Right renal pelvis (tissue), 4 donors: ENCODE results near the gene LRFN4. TPM values are rescaled to one million over a fixed set of nuclear protein-coding genes. Genes with fewer than 3 reads are reported as not detected.

Source experiments
- DNase-seq, 4 donors: peaks; one replicate each; pipeline ENCODE4 v3.0.0-alpha.2; 2013; ENCODE audit warnings: low read depth in 4 of 4, low spot score in 3 of 4, missing footprints in 1 of 4
- polyA plus RNA-seq, 4 donors: library from polyadenylated mRNA; unstranded; fragments of 120-200 nt; gene quantifications; one replicate each; pipeline ENCODE4 v1.2.1, GENCODE V29; 2013; ENCODE audit not compliant: insufficient read length in 4 of 4

Gene LRFN4
- polyA plus RNA-seq, 4 donors: 12.7 to 28.6 (median 16.7) TPM

GRCh38 chr11:66844496-66845142 lies 12.2 kb upstream of the LRFN4 start:
- DNase-seq: no peak

GRCh38 chr11:66845143-66845875 lies 11.6 kb upstream of the LRFN4 start:
- no peak for DNase-seq

- no peak for DNase-seq
Observed at GRCh38 chr11:66845876-66846212, 11.0 kb upstream of the LRFN4 start.

DNA sequence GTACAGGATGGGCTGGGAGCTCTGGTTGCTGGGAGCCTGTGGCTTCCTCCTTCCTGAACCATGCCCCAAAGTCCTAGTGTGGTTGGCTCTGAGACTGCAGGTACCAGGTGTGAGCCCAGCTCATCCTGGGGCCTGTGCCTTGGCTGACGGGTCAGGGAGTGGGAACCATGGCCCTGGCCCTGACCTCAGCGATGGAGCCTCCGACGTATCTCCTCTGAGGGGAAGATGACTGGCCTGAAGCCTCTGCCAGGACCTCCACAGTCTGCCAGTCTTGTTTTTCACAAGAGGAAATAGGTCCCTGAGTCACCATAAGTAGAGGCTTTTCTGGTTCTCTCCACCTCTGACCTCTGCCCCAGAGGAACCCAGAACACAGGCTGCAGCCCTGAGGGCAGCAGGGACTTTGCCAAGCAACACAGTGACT lies 10.2 kb upstream of the LRFN4 start:
- no peak for DNase-seq

DNA sequence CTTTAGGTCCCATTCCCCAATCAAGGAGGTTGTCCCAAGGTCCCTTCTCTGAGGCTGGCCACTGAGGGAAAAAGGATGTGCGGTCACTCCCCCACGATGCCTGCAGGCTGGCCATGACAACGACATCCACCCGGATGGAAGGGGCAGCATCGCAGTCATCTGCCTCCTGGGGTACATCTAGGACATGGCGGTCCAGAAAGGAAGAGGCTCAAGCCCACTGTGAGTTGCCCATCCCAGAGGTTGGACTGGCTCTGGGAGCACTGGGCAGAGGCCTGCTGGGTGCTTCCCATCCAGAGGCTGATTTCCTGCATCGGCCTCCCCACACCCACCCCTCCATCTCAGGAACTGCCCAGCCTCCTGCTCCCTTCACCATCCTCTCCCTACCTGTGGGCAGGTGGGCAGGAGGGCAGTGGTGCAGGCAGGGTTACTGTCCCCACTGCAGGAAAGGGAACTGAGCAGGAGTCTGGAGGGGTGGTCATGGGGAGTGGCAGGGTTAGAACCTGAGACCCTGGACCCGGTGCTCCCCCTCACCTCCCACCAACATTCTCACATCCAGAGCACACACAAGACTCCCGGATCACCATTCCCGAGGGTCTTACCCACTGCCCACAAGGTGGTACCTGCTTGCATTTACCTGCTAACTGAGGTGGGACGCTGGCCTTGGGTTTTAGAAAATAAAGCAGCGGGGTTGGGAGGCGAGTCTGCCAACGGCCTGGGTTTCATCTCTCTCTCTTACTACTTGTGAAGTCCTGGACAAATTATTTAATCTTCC lies 9.2 kb upstream of the LRFN4 start:
- DNase-seq: no peak

GRCh38 chr11:66848671-66849500 lies 8.0 kb upstream of the LRFN4 start:
- DNase-seq: no peak

GRCh38 chr11:66849501-66850234 lies 7.2 kb upstream of the LRFN4 start:
- DNase-seq: no peak

DNA sequence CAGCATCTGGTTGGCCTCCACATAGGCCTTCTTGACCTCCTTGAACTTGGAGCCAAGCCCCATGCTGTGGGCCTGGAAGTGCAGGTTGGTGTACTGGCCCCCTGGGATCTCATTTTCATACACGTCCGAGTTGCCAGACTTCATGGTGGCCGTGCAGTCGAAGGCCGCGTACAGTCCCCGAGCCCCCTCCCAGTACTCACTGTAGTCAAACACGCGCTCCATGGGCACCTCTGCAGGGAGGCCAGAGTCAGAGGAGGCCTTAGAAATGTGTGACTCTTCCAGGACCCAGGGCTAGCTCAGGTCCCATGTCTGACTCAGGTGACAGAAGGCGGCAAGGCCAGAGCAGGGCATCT lies 6.7 kb upstream of the LRFN4 start:
- no peak for DNase-seq

DNA sequence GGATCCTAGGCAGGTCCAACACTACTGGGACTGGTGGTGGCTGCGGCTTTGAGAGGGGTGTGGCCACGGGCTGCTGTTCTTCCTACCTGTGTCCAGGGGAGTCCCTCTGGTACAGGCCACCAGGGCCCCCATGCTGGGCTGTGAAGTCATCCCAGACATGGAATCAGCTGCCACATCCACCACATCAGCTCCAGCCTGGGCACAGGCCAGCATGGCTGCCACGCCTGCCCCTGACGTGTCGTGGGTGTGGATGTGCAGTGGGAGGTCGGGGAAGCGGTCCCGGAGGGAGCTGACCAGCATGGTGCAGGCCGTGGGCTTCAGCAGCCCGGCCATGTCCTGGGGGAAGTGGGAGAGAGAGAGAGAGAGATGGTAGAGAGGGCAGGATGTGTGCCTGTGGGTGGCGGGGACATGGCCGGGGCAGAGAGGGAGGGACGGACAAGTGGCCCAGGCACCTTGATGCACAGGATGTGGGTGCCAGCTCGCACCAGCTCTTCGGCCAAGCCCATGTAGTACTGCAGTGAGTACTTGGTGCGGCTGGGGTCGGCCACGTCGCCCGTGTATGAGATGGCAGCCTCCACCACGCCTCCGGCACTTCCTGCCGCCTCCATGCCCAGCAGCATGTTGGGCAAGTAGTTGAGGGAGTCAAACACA lies 6.2 kb upstream of the LRFN4 start:
- no peak for DNase-seq

DNA sequence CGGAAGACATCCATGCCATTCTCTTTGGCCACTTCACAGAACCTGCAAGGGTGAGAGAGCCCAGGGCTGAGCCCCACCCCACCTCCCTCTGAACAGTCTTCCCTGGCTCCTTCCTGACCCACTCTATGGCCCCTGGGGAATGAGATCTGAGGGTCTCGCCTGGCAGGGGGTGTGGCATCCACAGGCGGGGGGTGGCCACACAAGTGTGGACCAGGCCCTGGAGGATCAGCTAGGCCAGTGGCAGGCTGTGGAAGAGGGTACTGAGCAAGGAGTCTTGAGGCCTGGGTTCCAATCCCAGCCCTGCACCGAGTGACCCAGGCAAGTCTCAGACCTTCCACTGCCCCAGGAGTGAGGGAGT lies 5.6 kb upstream of the LRFN4 start:
- no peak for DNase-seq

DNA sequence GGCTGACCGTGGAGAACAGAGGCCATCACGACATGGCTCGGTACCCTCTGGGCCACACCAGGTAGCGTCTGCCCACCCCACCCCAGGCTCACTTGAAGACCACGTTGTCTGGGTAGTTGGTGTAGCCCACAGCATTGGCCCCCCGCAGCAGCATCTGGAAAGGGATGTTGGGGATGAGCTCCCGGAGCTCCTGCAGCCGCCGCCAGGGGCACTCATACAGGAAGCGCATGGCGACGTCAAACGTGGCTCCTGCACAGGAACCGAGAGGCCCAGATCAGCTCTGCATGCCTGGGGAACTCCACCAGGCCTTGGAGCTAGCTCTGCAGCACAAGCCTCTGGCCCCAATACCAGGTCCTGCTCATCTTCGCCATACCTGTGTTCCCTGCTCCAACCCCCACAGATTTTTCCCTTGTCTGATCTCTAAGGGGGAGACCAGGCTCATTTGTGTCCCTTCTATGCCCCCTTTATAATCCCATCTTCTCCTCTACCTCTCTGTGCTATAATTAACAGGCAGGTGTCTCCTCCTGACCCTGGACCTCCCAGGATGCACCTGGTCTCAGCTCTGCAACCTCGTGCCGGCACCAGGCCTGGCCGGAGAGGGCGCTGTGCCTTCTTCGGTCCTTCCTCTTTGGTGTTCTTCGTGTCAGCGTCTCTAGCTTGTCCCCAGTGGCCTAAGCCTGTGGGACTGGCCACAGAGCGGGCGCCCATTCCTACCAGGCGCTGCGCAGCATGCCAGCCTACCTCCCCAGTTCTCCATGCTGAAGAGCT lies 5.0 kb upstream of the LRFN4 start:
- no peak for DNase-seq

- DNase-seq: no peak
Observed at GRCh38 chr11:66852466-66853241, 4.2 kb upstream of the LRFN4 start.

DNA sequence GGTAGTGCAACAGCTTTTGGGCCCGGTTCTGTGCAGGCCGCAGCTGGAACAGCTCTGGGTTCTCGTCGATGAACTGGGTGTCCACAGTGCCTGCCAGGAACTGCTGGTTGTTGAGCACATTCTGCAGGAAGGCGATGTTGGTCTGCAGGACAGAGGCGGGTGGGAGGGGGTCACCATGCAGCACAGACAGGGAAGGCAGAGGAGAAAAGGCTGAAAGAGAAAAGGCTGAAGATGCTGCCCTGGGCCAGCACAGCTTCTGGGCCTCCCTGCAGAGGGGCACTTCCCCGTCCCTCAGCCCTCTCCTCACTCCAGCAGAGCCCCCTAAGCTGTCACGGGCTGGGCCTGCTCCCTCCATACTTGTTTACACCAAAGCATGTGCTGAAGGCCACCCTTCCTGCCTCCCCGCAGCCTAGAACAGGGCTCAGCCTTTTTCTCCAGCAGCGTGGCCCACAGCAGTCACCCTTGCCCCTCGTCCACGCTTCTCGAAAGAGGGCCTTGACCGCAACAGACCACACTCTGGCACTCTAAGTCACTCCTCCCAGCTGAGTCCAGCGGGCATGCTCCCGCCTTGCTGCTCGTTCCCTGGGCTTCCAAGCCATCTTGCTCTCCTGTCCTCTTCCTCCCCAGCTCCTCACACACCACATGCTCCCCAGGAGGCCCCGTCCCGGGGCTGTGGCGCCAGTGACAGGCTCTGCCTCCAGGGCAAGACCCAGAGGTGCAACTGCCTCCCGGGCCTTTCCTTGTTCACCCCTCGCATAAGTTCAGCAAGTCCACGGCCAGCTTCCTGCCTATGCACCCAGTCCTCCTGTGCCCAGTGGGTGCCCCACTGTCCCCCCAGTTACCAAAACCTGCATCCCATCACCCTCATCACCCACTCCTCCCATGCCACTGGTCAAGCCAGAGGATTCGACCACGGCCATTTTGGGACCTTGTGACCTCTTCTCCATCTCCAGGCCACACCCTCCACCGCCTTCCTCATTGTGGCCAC lies 3.3 kb upstream of the LRFN4 start:
- no peak for DNase-seq

DNA sequence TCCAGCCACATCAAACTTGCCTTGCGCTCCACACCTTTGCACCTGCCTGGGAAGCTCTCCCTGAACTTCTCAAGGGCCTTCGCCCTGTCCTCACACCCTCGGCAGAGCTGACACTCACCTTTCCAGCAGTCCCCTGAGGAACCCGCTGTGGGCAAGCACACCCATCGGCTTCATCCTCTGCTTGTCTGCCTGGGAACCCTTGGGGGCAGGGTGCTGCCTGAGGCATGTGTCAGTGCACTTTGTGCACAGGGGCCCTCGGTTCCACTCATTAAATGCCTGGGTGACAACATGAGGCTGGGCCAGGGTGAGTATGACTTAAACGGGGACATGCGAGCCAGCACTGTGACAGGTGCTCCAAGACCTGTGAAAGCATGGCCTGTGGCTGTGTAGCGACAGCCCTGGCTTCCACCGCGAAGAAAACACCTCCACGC lies 2.6 kb upstream of the LRFN4 start:
- no peak for DNase-seq

- no peak for DNase-seq
Observed at GRCh38 chr11:66854729-66855211, 2.1 kb upstream of the LRFN4 start.

DNA sequence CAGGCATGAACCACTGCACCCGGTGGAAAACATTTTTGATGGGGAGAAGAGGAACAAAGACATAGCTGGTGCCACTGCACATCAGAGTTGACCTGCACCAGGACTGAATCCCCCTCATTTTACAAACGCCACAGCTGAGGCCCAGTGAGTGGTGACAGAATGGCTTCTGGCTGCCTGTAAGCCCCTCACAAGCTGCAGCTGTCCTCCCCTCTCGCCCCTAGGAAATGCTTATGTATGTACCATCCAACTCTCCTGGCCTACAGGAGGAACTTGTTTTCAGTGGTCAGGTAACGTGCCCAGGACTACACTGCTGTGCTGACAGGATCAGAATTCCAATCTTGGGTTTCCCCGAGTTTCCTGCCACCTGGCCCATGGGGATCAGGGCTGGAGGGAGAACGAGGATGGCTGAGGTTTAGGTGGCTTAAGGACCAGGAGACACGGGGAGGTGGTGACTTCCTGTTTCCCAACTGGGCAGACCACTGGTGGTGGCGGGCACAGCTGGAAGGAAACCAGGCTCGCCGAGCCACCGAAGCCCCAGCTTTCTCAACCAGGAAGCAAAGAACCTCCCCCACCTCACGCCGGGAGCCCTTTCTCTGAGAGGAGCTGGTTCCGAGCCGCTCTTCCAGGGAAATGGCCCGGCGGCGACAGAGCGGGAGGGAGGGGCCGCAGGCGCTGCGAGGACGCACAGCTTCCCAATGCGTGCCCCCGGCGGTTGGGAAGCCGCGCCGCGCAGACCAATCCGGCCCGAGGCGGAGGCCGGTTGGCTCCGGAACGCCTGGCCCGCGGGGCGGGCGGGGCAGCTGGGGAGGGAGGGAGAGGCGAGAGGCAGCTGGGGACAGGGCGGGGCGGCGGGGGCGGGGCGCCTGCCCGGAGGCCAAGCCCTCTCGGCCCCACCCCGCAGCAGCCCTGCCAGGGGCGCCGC lies 1.0 kb upstream of the LRFN4 start:
- DNase-seq: peak; percentile 76 to 83 (median 81)
